Muscle of back (tissue), 11 donors: ENCODE results near the gene ZDHHC6. TPM values are rescaled to one million over a fixed set of nuclear protein-coding genes. Genes with fewer than 3 reads are reported as not detected.
"Not testable (repeated sequence)": the region's sequence is repeated elsewhere in the genome, so short reads cannot be mapped to it uniquely, and the experiment has no call there.

Experiments
- DNase-seq, 3 donors: peaks; one replicate each; pipeline versions ENCODE4 v3.0.0 to v3.0.0-alpha.2; 2013
- polyA plus RNA-seq, 10 donors: library from polyadenylated mRNA; unstranded; fragments of 120-200 nt; gene quantifications; one replicate each; pipeline ENCODE4 v1.2.1, GENCODE V29; 2013; ENCODE audit not compliant: insufficient read length in 10 of 10

Gene ZDHHC6
- polyA plus RNA-seq, 10 donors, result 25.7 to 43.4 (median 32.0) TPM

- DNase-seq, result no peak
Observed at GRCh38 chr10:112393341-112393740, 53.4 kb downstream of the ZDHHC6 start.

GRCh38 chr10:112390125-112390703 lies 56.5 kb downstream of the ZDHHC6 start:
- no peak for DNase-seq

- peak in 2 of 3 donors; percentile 19 to 35 for DNase-seq
Observed at GRCh38 chr10:112389271-112389822, 57.4 kb downstream of the ZDHHC6 start.

GRCh38 chr10:112388548-112388947 lies 58.2 kb downstream of the ZDHHC6 start:
- DNase-seq, result no peak

- not testable (repeated sequence) for DNase-seq
Observed at GRCh38 chr10:112388056-112388455, 58.7 kb downstream of the ZDHHC6 start.

- DNase-seq, result no peak
Observed at GRCh38 chr10:112385201-112385600, 61.5 kb downstream of the ZDHHC6 start.

GRCh38 chr10:112384141-112384540 lies 62.6 kb downstream of the ZDHHC6 start:
- no peak for DNase-seq

- peak in 1 of 3 donors; percentile 22 for DNase-seq
Observed at GRCh38 chr10:112383325-112383724, 63.4 kb downstream of the ZDHHC6 start.

GRCh38 chr10:112382515-112383235 lies 64.0 kb downstream of the ZDHHC6 start:
- no peak for DNase-seq

Other genes with a start within 250 kb of the ZDHHC6 start
- under 1 TPM in 1 of 10 donors, not detected in 9; 0.07 TPM for gene TECTB, start 163.5 kb downstream of the ZDHHC6 start, polyA plus RNA-seq
- 1 to 10 TPM; 1.4 to 3.9 (median 2.9) TPM for gene ACSL5, start 72.8 kb downstream of the ZDHHC6 start, polyA plus RNA-seq
- 10 to 100 TPM; 11.9 to 18.4 (median 14.7) TPM for gene VTI1A, start 301 bp upstream of the ZDHHC6 start, polyA plus RNA-seq